Middle frontal gyrus (tissue), 1 donor: ENCODE results near the gene JAM3.
"Not testable (repeated sequence)": the region's sequence is repeated elsewhere in the genome, so short reads cannot be mapped to it uniquely, and the experiment has no call there.

ENCODE experiments used
- DNase-seq: peaks from one replicate; pipeline ENCODE4 v3.0.0-alpha.2; 2015; ENCODE audit warnings: low spot score; ENCODE audit errors: extremely low spot score

JAM3 gene

DNA sequence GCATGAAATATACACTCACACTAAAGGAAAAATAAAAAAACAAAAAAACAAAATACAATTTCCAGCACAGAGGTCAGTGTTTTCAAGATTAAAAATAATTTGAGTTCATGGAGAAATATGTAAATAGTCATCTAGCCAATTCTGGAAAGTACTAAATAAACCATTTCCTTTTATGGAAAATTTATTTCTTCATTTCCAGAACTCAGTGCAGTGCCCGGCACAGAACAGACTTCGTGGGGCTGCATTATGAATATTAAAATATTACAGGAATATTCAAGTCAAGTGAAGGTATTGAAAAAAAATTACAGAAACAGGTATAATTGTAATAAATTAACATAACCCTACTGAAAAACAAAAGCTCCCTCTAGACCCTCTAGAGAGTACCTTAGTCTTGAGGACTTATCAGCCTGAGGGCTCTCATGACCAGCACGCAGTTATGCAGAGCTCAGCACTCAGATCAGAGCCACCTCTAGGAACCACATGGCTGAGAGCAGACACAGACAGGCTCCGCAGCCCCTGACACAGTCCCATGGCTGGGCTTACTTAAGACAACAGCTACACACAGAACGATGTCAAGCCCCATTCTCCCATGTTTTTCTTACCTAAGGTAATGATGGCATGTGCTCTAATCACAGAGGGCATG, 109.3 kb downstream of the JAM3 start:
- DNase-seq = no peak

DNA sequence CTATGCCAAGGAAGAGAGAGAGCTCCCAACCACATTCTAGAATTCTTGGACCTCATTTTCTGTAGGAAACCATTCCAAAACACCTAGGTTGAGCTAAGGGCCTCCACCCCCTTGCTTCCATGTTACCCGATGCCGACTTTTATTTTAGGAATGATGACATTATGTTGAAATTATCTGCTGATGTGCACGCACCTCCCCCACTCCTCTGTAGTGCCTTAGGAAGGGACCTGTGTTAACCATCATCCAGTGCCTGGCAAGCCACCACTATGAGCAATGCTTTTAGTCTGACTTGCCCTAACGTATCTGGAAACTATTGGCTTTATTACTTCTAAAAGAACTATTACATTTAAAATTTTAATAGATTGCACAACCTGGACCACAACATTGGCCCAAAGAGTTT, 112.8 kb downstream of the JAM3 start:
- DNase-seq = no peak

DNA sequence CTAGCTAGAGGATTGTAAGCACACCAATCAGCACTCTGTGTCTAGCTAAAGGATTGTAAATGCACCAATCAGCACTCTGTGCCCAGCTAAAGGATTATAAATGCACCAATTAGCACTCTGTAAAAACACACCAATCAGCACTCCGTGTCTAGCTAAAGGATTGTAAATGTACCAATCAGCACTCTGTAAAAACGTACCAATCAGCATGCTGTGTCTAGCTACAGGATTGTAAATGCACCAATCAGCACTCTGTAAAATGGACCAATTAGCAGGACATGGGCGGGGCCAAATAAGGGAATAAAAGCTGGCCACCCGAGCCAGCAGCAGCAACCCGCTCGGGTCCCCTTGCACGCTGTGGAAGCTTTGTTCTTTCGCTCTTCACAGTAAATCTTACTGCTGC, 119.2 kb downstream of the JAM3 start:
- not testable (repeated sequence) for DNase-seq

- no peak for DNase-seq
These were observed 127.9 kb downstream of the JAM3 start for GRCh38 chr11:134196756-134197155.

DNA sequence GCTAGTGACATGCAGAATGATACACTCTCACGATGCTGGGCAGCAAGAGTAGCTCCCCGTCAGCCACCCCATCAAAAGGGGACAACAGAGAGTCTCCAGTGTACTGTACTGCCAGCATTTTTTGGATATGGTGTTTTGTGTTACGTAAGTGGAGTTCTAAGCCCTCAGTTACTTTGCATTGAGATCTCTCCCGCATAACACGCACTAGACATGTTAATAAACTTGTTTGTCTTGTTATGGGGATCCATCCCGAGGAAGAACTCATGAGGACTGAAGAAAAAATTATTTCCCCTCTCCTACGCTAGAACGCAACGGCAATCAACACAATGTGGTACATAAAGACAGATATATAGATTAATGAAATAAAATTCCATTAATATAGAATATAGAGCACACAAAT, 130.7 kb downstream of the JAM3 start:
- DNase-seq = no peak

DNA sequence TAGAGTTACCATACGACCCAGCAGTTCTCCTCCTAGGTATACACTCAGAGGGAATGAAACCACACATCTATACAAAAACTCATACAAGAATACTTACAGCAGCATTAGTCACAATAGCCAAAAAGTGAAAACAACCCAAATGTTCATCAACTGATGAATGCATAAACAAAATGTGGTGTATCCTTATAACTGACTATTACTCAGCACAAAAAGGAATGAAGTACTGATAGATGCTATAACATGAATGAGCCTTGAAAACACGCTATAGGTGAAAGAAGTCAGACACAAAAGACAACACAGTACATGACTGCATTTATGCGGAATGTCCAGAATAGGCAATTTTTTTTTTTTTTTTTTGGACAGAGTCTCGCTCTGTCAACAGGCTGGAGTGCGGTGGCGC, 131.8 kb downstream of the JAM3 start:
- DNase-seq = no peak
